GM19328 (cell line): ENCODE measurements around the gene ADNP2.
A peak's percentile ranks its signal among the peaks of the same experiment; 100 is the strongest.
"Not testable (repeated sequence)": the region's sequence is repeated elsewhere in the genome, so short reads cannot be mapped to it uniquely, and the experiment has no call there.

Experiments
- ATAC-seq: cut with Tn5 transposase; IDR thresholded peaks from one replicate; pipeline ENCODE4 v1.9.1; 2021; ENCODE audit warnings: mild to moderate bottlenecking, moderate library complexity; ENCODE audit not compliant: unreplicated experiment

The ADNP2 gene

DNA sequence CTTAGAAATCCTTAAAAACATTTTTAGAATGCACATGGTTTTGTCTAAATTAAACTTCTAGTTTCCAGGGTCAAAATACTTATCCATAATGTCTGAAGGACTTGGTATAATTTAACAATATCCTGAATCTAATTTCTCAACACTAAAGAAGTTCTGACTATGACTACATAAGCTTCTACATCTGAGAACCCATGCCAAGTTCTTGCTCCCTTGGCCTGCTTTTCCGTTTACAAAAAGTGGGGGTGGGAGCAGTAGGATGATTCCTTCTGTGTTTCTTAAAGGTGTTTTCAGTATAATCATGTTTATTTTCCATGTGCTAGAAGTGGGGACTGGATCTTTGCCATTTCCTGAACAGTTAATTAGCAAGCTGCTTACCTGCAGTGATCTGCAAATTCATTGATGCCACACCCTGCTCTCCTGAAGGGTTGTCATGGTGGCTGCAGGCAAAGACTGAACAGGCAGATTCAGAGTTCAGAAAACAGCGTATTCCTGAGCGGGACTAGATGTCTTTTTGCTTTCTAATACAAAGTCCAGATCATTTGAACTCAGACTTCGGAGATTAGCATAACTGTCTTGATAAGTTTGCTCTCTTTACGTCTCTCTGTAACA, 36.2 kb downstream of the ADNP2 start:
- ATAC-seq, result no peak

- ATAC-seq, result peak; percentile 26
Observed at GRCh38 chr18:80147037-80147417, 38.0 kb downstream of the ADNP2 start.

- peak; percentile 80 for ATAC-seq
Observed at GRCh38 chr18:80147418-80148325, 38.6 kb downstream of the ADNP2 start.

DNA sequence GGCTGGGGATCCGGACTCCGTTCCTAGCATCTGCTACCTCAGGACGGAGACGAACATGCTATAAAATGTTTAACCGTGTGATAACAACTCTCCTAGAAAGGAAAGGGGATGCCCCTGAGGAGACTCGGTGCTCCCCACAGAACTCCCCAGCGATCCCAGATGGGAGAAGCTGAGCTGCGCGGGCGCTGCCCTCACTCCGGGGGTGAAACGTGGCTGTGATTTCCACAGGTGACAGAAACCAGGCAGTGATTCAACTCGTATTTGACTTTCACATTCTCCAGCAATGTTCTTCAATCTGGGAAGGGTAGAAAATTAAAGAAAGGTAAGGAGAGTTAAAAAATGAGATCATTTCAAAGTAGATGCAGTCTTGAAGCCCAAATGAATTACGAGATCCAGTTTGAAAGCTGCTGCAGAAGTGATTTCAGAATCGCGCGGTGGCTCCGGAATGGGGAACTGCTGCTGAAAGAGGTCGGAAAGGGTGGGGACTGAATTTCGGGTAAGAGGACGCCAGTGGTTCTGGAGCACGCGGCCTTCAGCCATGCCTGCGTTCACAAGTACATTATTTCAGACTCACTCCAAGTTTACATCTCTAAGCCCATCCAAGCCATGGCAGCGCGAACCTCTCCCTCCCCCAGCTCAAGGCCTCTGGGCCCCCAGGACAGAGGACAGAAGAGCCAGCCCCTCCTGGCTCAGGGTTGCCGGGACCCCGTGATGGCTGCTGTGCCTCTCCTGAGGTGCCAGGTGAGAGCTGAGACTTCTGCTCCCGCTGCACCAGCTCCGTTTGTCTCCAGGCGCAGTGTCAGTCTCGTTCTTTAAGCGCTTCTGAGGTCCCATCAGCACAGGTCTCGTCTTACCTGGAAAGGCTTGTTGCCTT, 39.5 kb downstream of the ADNP2 start:
- no peak for ATAC-seq

- ATAC-seq, result no peak
Observed at GRCh38 chr18:80149667-80150066, 40.6 kb downstream of the ADNP2 start.

- no peak for ATAC-seq
Observed at GRCh38 chr18:80154293-80154692, 45.2 kb downstream of the ADNP2 start.

- ATAC-seq, result no peak
Observed at GRCh38 chr18:80157708-80158343, 48.8 kb downstream of the ADNP2 start.

DNA sequence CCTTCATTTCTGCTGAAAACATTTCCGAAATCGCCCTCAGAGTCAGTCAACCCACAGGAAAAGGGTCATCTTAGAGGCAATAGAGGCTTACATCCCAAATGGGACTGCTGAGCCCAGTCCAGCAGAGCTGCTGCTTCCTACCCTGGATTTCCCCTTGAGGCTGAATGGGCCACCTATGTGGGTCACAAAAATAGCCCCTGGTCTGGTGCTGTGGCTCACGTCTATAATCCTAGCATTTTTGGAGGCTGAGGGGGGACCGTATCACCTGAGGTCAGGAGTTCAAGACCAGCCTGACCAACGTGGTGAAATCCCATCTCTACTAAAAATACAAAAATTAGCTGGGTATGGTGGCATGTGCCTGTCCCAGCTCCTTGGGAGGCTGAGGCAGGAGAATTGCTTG, 49.3 kb downstream of the ADNP2 start:
- no peak for ATAC-seq

- no peak for ATAC-seq
Observed at GRCh38 chr18:80159713-80160636, 50.9 kb downstream of the ADNP2 start.

GRCh38 chr18:80161781-80162417, 52.8 kb downstream of the ADNP2 start:
- no peak for ATAC-seq

- ATAC-seq, result no peak
Observed at GRCh38 chr18:80163183-80163582, 54.1 kb downstream of the ADNP2 start.

GRCh38 chr18:80164727-80165355, 55.8 kb downstream of the ADNP2 start:
- ATAC-seq, result not testable (repeated sequence)

DNA sequence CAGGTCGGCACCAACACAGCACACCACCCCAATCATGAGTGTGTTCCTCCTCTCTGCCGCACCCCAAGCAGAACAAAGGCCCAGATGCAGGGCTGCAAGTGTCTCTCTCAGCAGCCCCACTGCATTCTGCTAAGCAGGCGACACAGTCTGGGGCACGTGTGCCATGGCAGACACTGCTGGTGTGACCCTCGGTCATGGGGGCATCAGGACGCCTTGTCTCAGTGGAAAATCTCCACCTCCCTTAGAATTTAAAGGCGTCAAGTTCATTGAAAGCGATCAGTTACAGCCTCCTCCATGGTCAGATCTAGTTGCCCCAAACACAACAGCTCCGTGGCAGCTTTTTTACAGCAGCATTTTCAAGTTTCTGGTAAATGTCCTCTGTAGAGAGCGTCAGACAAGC, 57.2 kb downstream of the ADNP2 start:
- no peak for ATAC-seq

DNA sequence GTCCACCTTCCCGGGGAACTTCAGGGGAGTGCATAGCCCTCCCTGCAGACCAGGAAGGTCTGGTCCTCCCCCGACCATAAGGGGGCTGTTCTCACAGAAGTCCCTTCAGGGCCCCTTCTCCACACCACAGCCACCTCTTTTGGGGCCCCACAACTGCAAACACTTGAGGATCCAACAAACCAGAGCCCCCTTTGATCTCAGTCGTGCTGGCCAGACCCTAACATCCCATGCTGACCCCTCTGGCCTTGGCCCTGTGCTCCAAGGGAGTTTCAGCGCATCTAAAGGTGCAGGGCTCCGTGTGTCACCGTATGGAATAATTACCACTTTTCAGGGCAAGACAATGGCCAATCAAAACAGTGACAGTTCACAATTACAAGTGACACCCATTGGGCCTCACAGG, 57.7 kb downstream of the ADNP2 start:
- no peak for ATAC-seq

DNA sequence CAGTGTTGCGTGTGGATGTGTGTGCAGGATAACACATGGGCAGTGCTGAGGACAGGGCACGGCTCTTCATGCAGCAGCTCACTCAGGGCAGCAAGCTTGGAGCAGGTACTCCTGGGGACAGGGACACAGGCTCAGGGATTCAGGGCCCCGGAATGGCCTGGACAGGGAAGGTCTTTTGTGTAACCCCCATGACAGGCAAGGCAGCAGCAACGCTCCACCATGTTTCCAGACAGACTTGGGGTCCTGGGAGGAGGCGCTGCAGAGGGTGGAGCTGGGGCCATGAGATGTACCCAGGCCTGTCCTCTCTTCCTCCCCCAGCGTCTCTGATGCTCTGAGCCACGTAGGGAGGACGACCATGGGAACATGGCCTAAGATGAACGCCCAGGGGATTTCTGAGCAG, 58.3 kb downstream of the ADNP2 start:
- ATAC-seq, result no peak

DNA sequence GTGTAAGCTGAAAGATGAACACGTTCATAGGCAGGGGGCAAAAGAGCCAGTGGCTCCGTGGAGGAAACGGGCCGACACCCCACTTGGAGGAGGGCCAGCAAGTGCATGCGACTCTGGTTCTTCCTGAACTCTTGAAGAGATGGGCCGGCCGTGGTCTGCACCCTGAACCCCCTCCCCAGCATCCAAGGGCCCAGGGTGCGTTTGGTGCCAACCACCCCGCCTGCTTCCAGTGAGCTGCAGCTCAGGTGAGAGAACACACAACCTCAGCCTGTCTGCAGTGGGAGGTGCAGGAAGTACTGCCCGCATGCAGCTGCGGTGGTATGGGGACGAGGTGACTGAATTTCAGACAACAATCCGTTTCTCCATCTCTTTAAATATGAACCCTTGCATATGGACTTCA, 58.9 kb downstream of the ADNP2 start:
- no peak for ATAC-seq

- no peak for ATAC-seq
Observed at GRCh38 chr18:80168346-80168745, 59.3 kb downstream of the ADNP2 start.

DNA sequence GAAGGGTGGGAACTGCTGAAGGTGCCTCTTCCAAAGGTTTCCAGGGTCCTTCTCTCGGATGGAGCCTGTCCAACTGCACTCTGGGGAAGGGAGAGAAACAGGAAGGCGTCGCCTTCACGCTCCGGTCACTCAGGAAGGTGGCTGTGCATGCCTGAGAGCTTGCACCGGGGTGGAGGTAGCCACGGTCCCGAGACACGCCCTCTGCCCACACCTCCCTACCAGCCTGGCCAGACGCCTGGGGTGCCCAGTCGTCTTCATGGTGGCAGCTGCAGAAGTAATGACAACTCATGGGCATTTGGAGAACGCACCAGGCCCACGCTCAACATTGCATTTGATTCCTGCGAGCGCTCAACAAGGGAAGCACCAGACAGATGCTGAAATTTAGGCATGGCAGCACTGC, 59.9 kb downstream of the ADNP2 start:
- no peak for ATAC-seq

DNA sequence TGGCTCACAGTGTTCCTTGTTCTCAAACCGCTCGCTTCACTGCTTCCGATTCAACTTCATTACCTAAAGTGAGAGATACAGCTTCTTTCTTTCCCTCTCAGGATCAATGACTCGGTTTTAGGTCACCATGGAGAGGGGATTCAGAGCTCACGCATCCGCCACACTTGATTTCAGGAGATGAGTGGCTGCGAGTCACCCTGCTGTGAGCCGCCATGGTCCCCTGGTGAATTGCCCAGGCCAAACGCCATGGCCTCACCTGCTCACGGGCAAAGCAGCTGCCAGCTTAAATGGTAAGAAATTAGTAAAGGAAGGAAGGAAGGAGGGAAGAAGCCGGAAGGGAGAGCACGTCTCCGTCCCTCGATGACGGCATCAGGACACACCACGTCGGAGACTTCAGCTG, 60.5 kb downstream of the ADNP2 start:
- no peak for ATAC-seq
